Measurements from ENCODE around the gene POP7. TPM values are rescaled to one million over a fixed set of nuclear protein-coding genes. Genes with fewer than 3 reads are reported as not detected.

Gene POP7
- total and polyA plus RNA-seq, 8 donors: 23.3 to 70.1 (median 38.7) TPM; not detected in 1

GRCh38 chr7:100686822-100687211, 19.1 kb upstream of the POP7 start:
- H3K27me3 ChIP-seq: no peaks in the 10 kb centered on the region
- no peak overlapping the region for H3K27ac ChIP-seq
- intact Hi-C loops (cut with DNase I; ENCODE audit: low total_unique reads): no loop called here
- H3K4me3 ChIP-seq: no peak overlapping the region
- no peak for TF ChIP-seq EP300 (IDR thresholded peaks at IDR 0.05)
- no peak for DNase-seq
- peaks cover 67 to 82% (median 79%) of the 10 kb centered on the region in 4 donors for H3K36me3 ChIP-seq
- 86 to 94% (median 90%) methylated on average over 17 of the region's 17 CpGs for WGBS, 5 donors
- H3K9me3 ChIP-seq: no peaks in the 10 kb centered on the region
- peaks cover 20 to 50% (median 35%) of the 10 kb centered on the region in 4 donors for H3K4me1 ChIP-seq

GRCh38 chr7:100687261-100687660, 18.7 kb upstream of the POP7 start:
- Histone ChIP-seq H3K4me3 (no peak overlapping the region), H3K36me3 (peaks cover 62 to 78% (median 75%) of the 10 kb centered on the region in 4 donors), H3K9me3 (no peaks in the 10 kb centered on the region), H3K27ac (no peak overlapping the region), H3K4me1 (peaks cover 25 to 54% (median 39%) of the 10 kb centered on the region in 4 donors), H3K27me3 (no peaks in the 10 kb centered on the region)
- TF ChIP-seq POLR2A (IDR thresholded peaks at IDR 0.05) (no peak), POLR2AphosphoS5 (IDR thresholded peaks at IDR 0.05) (no peak), EP300 (IDR thresholded peaks at IDR 0.05) (no peak)
- TF ChIP-seq, protein P1, sequence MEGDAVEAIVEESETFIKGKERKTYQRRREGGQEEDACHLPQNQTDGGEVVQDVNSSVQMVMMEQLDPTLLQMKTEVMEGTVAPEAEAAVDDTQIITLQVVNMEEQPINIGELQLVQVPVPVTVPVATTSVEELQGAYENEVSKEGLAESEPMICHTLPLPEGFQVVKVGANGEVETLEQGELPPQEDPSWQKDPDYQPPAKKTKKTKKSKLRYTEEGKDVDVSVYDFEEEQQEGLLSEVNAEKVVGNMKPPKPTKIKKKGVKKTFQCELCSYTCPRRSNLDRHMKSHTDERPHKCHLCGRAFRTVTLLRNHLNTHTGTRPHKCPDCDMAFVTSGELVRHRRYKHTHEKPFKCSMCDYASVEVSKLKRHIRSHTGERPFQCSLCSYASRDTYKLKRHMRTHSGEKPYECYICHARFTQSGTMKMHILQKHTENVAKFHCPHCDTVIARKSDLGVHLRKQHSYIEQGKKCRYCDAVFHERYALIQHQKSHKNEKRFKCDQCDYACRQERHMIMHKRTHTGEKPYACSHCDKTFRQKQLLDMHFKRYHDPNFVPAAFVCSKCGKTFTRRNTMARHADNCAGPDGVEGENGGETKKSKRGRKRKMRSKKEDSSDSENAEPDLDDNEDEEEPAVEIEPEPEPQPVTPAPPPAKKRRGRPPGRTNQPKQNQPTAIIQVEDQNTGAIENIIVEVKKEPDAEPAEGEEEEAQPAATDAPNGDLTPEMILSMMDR (IDR thresholded peaks at IDR 0.05): no peak
- no peak for DNase-seq
- intact Hi-C loops (cut with DNase I; ENCODE audit: low total_unique reads): no loop called here
- 88 to 93% (median 90%) methylated on average over 19 to 22 of the region's 22 CpGs for WGBS, 5 donors

DNA sequence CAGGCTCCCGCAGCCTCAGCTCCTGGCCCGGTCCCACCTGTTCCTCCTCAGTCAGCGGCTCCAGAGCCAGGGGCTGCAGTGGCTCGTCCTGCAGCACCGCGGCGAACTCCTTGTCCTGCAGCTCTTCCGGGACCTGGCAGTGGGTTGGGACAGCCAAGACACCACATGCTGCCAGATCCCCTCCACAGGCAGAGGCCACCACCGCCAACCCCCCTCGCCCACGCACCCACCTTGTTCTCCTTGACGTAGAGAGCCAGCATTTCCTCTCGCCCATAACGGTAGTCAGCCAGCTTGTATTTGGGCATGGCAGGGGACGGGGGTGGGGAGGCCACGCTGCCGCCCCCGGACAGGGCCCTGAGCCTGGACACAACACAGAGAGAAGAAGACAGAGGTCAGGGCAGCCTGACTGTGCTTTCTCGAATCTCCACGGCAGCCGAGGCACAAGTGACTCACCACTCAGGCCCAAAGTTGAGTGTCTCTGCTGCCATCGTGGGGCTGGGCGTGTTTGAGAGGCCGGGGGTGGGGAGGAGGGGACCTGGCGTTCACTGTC, 18.1 kb upstream of the POP7 start:
- H3K36me3 ChIP-seq: peaks cover 56 to 72% (median 69%) of the 10 kb centered on the region in 4 donors
- no peak for DNase-seq

GRCh38 chr7:100688326-100688860, 17.5 kb upstream of the POP7 start:
- no peaks in the 10 kb centered on the region for H3K27me3 ChIP-seq
- TF ChIP-seq POLR2A (IDR thresholded peaks at IDR 0.05) (no peak), EP300 (IDR thresholded peaks at IDR 0.05) (no peak), POLR2AphosphoS5 (IDR thresholded peaks at IDR 0.05) (no peak)
- TF ChIP-seq, protein P1 (IDR thresholded peaks at IDR 0.05): no peak
- DNase-seq: no peak
- H3K27ac ChIP-seq: no peak overlapping the region
- WGBS, 5 donors: 81 to 89% (median 84%) methylated on average over 14 to 16 of the region's 16 CpGs
- peaks cover 33 to 66% (median 50%) of the 10 kb centered on the region in 4 donors for H3K4me1 ChIP-seq
- peaks cover 51 to 67% (median 64%) of the 10 kb centered on the region in 4 donors for H3K36me3 ChIP-seq
- H3K9me3 ChIP-seq: no peaks in the 10 kb centered on the region
- intact Hi-C loops (cut with DNase I; ENCODE audit: low total_unique reads): no loop called here
- no peak overlapping the region for H3K4me3 ChIP-seq

More for the DNA sequence above, 18.1 kb upstream of the POP7 start:
- no peak overlapping the region for H3K27ac ChIP-seq
- no peaks in the 10 kb centered on the region for H3K9me3 ChIP-seq
- H3K4me1 ChIP-seq: peaks cover 30 to 60% (median 45%) of the 10 kb centered on the region in 4 donors
- no peak overlapping the region for H3K4me3 ChIP-seq
- WGBS, 5 donors: 77 to 84% (median 83%) methylated on average over 23 to 25 of the region's 25 CpGs
- TF ChIP-seq, protein P1 (IDR thresholded peaks at IDR 0.05): no peak
- no peak for TF ChIP-seq EP300 (IDR thresholded peaks at IDR 0.05)
- TF ChIP-seq POLR2A (IDR thresholded peaks at IDR 0.05): no peak
- no peak for TF ChIP-seq POLR2AphosphoS5 (IDR thresholded peaks at IDR 0.05)
- no peaks in the 10 kb centered on the region for H3K27me3 ChIP-seq
- intact Hi-C loops (cut with DNase I; ENCODE audit: low total_unique reads): no loop called here
